Activated CD4-positive, alpha-beta T cell treated with anti-CD3 and anti-CD28 coated beads, Interleukin-2, Interleukin-4, amounts not matched to agents 100 ng/mL and 50 ng/mL, durations not matched to agents 16 hours and 8 hours (primary cell): Measurements from ENCODE around the gene STK16.

Experiments
- DNase-seq: peaks from one replicate; pipeline ENCODE4 v3.0.0-alpha.2; 2020; ENCODE audit warnings: low spot score

STK16 gene

DNA sequence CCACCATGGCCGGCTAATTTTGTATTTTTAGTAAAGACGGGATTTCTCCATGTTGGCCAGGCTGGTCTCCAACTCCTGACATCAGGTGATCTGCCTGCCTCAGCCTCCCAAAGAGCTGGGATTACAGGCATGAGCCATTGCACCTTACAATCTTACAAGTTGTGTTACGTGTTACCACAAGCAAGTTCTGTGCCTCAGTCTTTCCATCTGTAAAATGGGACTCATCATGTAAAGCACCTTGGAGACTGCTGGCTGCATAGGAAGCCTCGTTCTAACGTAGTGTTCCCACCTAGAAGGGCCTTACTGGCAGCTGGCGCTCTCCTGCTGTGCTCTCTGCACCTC, 43.9 kb downstream of the STK16 start:
- DNase-seq = no peak

DNA sequence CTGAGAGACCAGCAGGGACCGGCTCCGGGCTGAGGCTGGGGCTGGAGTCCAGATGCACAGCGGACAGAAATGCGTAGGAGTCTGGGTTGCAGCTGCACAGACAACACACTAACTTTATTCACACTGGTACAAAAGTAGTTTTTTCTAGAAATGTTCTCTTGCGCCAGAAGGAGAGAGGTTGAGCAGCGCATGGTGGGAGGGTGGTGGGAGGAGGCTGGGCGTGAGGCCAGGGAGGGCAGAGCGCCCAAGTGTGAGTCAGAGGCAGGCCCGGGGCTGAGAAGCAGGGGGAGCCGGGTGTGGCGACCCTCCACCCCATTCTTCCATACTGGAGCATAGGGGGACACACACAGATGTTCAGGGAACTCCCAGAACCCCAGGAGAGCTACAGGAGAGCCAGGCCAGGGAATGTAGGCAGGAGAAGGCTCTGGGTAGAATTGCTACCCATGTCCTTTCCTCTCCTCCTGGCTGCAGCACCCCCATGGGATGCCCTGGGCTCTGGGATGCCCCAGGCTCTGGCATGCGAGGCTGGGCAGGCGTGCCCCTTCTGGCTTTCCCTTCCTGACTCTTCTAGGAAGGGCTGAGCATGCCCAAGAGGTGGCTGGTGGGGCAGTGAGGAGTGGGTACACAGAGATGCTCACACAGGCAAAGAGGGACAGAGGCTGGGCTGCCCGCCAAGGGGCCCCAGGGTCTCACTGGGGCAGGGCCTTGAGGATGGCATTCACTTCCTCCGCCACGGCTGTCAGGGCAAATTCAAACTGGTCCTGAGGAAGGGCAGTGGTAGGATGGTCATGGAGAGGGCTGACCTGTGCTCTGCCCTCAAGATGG, 44.5 kb downstream of the STK16 start:
- no peak for DNase-seq

DNA sequence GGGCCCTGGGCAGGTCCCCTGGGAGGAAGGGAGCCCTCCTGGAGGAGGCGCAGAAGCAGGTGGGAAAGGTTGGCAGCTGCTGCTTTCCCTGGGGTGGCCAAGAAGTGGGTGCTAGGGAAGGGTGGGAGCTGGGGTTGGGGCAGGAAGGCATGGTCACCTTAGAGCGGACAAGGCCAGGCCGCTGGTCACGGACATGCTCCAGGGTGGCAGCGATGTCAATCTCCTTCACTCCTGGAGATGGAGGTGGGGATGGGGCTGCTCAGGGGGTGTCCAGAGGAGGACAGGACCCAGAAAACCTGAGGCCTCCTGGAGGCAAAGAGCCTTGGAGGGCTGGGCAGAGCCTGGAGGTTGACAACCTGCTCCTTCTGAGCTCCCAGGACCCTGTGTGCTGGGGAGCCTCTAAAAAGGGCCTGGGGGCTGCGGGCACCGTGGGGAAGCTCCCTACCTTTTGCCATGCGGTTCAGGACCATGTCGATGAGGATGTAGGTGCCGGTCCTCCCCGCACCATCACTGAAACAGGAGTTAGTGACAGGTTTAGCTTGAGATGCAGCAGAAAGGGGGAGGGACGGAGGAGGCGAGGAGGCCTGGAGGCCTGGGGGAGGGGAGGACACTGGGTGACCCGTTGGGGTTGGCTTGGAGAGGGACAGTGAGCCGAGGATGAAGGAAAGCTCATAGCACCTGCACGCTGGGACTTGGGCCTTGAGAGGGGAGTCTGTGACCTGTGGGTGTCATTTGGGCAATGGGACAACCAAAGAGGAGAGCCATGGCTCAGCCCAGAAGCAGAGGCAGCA, 45.3 kb downstream of the STK16 start:
- DNase-seq = no peak

DNA sequence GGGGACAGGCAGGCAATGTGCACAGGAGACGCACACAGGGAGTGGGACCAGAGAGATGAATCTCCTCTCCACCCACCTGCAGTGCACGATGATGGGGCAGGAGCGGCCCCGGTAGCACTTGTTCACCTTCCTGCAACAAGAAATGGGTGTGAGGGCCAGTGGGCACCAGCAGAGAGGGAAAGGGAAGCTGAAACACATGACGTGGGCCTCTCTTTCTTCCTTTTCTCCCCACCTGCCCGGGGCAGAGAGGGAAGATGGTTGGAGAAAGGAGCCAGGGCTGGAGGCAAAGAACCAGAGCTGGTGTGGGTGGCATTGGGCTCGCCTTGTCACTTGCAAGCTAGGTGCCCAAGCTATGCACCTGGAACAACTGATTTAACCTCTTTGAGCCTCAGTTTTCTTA, 46.1 kb downstream of the STK16 start:
- DNase-seq = no peak

DNA sequence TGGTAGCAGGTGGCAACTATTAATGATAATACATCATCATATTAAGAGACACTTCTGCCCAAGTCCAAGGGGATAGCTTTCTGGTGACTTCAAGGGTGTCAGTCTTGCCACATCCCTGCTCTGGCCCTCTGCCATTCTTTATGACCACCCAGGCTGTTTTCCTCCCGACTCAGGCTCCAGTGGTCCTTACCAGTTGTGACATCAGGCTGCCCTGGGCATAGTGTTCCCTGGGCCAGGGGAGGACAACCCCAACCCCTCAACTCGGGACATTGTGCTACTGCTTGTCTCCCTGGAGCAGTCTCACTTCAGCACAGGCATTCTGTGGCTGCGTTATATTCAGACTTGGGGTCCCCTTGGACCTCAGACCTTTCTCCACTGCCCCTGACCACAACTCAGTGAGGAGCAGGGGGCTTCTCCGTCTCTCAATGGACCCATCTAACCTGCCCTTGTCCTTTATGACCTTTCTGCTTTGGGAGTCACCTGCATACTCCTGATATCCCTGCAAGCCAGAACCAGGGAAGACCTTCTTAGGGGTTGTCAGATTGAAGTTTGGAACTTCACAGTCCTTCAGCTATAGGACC, 46.7 kb downstream of the STK16 start:
- no peak for DNase-seq

DNA sequence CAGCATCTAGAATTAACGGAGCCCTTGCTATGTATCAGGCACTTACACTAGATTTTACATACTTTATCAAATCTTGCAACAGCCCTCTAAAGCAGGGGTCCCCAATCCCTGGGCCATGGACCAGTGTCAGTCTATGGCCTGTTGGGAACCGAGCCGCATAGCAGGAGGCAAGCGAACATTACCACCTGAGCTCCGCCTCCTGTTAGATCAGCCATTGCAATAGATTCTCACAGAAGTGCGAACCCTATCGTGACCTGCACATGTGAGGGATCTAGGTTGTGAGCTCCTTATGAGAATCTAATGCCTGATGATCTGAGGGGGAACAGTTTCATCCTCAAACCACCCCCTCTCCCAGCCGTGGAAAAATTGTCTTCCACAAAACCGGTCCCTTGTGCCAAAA, 47.3 kb downstream of the STK16 start:
- no peak for DNase-seq

DNA sequence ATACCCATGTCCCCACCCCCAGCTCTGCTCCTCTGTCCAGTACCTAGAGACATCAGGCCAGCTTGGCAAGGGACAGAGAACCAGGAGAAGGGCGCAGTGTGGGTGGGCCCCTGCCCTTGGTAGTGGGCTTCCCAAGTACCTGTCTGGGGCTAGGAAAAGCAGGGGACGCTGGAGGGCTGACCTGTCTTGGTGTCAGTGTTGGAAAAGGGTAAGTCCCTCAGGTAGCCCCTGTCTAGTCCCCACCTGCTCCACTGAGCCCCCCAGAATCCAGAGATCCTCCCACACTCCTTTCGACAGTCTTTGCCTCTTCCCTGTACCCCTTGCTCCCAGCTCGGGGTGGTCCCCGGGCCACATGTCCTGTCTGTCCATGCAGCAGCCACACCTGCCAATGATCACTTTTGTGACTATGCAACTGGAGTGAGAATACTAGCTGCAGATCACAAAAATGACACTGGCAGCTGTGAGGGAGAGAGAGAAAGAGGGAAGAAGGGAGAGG, 48.5 kb downstream of the STK16 start:
- DNase-seq = no peak

DNA sequence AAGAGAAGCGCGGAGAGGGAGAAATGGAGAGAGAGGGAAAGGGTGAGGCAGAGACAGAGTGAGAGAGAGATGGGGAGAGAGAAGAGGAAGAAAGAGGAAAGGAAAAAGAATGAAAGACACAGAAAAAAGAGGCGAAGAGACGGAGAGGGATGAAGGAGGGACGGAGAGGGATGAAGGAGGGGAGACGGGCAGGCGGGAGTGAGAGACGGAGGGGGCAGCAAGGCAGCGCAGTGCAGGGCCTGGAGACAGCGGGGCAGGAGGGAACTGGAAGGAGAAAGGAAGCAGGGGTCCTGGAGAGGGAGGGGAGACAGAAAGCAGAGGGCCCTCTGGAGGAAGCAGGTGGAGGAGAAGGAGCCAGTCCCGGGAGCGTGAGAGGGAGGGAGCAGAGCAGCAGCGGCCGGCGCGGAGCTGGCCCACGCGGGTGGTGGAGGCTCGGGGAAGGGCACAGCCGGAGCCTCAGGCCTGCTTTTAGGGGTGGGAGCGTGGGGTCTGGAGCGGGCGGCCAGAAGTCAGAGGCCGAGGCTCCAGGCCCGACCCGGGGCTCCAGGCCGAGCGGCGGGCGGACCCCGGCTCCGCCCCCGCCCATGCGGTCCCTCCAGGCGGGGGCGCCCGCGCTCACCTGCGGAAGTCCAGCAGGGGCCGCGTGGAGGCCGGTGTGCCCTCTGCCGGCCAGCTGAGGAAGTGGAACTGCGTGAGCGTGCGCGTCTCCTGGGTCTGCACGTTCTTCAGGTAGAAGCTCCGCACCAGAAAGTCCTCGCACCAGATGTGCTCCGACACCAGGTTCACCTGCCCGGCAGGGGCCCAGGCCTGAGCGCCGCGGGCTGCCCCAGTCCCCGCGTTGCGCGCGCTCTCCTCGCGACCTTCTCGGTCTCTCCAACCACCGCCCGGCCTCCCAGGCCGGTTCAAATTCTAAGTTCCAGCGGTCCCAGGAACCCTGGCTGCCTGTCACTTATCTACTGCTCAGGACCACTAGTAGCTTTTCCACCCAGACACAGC, 49.4 kb downstream of the STK16 start:
- peak; percentile 92 for DNase-seq

DNA sequence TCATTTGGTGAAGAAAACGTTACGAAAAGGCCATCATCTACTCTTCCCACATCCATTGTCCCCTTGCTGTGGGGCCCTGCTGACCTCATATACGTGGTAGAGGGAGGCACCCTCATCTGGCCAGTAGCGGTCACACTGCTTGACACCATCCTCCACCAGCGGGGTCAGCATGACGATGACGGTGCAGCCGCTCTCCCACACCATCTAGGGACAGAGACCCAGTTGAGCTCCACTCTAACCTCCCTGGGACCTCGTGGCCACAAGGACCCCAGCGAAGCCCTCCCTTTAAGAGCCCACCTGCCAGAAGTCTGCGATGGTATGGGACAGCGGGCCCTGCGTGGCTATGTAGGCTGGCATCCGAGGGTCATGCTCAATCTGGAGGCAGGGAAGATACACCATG, 50.9 kb downstream of the STK16 start:
- DNase-seq = no peak

DNA sequence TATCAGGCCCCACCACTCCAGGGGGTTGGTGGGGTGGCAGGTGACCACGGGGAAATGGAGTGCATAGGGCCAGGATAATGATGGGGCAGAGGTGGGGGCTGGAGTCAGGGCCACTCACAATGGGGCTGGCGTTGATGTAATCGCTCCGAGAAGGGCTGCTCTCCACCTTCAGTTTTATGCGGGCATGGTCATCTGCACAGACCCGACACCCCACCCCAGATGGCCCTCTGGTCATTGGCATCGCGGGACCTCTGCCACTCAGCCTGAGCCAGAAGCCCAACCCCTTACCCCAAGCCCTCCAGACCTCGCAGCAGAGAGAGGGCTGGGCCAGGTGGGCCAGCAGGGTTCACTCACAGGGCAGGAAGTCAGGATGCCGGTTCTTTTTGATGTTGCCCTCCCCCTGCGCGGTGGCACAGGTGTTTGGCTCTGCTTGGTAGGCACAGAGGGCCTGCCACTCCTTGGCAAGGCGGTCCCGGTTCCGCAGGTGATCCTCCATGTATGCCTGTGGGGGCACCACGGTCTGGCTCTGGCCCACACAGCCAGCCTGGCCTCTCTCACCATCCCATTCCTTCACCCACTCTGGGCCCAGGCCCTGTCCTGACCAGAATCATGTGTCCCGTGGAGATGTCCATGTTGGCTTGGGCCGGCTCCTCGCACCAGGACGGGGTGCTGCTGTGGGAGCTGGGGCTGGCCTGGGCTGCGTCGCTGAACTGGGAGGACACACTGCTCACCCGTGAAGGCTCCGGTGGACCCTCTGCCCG, 51.5 kb downstream of the STK16 start:
- no peak for DNase-seq

DNA sequence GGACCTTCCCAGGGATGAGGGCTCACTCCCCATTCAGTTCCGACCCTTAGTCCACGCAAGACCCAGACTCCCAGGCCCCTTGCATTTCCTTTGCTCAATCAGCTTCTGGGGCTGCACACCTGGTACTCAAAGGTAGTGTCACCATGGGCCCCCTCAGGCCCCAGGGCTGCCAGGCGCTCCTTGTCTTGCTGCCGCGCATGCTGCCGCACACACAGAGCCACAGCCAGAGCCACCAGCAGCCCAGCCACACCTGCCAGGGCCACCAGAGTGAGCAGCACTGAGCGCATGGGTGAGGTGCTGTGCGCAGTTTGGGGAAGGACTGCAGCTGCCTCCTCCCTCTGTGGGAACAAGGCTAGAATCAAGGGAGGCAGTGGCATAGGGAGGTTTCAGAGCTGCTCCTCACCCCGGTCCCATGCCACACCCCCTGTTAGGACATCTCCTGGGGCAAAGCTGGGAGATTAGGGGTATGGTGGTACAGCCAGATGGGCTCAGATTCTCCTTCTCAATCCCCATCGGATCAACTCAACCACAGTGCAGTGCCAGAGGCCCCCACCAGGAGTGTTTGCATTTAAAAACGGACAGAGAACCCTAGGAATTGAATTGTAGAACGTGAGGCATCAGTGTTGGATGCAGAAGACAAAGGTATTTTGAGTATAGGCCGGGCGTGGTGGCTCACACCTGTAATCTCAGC, 52.6 kb downstream of the STK16 start:
- DNase-seq = no peak

DNA sequence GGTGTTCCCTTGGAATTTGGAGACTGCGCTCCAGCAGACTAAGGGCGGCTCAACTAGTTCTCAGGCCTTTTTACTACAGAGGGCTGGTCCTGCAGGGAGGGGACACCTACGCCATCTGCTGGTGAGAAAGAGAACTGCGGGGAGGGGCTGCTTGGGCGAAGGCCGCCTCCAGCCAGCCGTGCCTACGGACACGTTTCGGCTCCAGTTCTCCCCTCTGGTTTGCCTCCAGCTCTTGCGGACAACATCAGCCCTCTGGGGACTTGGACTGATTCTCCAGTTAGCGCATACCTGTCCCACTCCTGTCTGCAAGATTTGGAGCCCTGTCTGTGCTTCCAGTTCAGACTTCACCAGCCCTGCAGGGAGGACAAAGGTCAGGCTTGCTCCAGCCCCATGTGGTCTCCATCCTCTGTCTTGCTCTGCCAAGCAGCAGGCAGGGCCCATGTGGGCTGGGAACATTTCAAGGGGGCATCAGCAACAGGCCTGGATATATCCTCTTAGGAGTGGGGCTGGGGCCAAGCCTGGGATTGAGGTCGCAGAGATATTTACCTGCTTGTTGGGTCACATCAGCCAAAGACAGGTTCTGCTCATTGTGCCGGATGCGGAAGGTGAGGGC, 53.6 kb downstream of the STK16 start:
- DNase-seq = peak; percentile 89

DNA sequence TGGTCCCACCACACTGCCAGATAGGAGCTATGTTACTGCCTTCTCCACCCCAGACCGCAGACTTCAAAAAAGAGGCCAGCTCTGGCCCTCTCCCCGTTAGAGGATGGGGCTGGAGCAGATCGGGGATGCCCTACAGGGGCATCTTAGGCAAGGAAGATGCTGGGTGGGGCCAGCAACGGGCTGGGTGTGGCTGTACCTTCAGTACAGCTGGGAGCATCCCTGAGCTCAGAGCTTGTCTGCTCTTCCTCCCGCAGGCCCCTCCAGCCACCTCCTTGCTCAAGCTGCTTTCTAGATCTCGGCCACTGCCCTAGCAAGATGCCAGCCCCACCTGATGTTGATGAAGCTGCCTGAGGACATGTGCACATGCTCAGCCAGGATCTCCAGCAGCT, 54.1 kb downstream of the STK16 start:
- no peak for DNase-seq
